Neural cell (in vitro differentiated cells): ENCODE measurements around the gene TMEM151A. TPM values are rescaled to one million over a fixed set of nuclear protein-coding genes. Genes with fewer than 3 reads are reported as not detected.

Experiments used
- H2AFZ ChIP-seq: fragments of 200-600, 300-800 bp; sonication (generic), shearing (Covaris generic); 2 replicates; pipeline ENCODE4 v1.6.0; 2014; ENCODE audit warnings: low read depth, mild to moderate bottlenecking, antibody characterized with exemption, low read length, moderate library complexity
- H3F3A ChIP-seq: fragments of 200-600 bp; shearing (Covaris generic); 2 replicates; pipeline ENCODE4 v1.6.1; 2016; ENCODE audit warnings: mild to moderate bottlenecking, moderate library complexity, mixed read lengths, antibody characterized with exemption, low read length; ENCODE audit not compliant: insufficient read depth, poor library complexity, severe bottlenecking
- H3K27ac ChIP-seq: fragments of 200-600, 300-800 bp; sonication (generic), shearing (Covaris generic); 2 replicates; pipeline ENCODE4 v1.5.1; 2014; ENCODE audit warnings: mild to moderate bottlenecking, low read length, moderate library complexity
- H3K27me3 ChIP-seq: fragments of 300-800, 200-600 bp; sonication (generic), shearing (Covaris generic); 2 replicates; pipeline ENCODE4 v1.6.0; 2014; ENCODE audit warnings: mild to moderate bottlenecking, low read depth, low read length, moderate library complexity; ENCODE audit not compliant: insufficient read depth
- H3K36me3 ChIP-seq: fragments of 300-800, 200-600 bp; sonication (generic), shearing (Covaris generic); 2 replicates; pipeline ENCODE4 v1.5.1; 2014; ENCODE audit warnings: mild to moderate bottlenecking, antibody characterized with exemption, low read length, moderate library complexity; ENCODE audit not compliant: insufficient read depth
- H3K4me2 ChIP-seq: fragments of 300-800, 200-600 bp; sonication (generic), shearing (Covaris generic); 2 replicates; pipeline ENCODE4 v1.6.0; 2014; ENCODE audit warnings: mild to moderate bottlenecking, low read length
- H3K4me3 ChIP-seq: fragments of 300-800, 200-600 bp; sonication (generic), shearing (Covaris generic); 2 replicates; pipeline ENCODE4 v1.5.1; 2014; ENCODE audit warnings: mild to moderate bottlenecking, low read length, moderate library complexity
- H3K79me2 ChIP-seq: fragments of 200-600 bp; shearing (Covaris generic); replicated peaks from 2 replicates; pipeline ENCODE4 v1.6.0; 2014; ENCODE audit warnings: mild to moderate bottlenecking, low read length, moderate library complexity; ENCODE audit not compliant: insufficient read depth
- H3K9ac ChIP-seq: fragments of 300-800, 200-600 bp; sonication (generic), shearing (Covaris generic); 2 replicates; pipeline ENCODE4 v1.6.1; 2016; ENCODE audit warnings: mild to moderate bottlenecking, low read length, mixed read lengths
- H3K9me2 ChIP-seq: fragments of 200-600 bp; shearing (Covaris generic); 2 replicates; pipeline ENCODE4 v1.6.1; 2016; ENCODE audit warnings: mild to moderate bottlenecking, low read length, mixed read lengths; ENCODE audit not compliant: insufficient read depth
- H3K9me3 ChIP-seq: fragments of 200-600, 300-800 bp; sonication (generic), shearing (Covaris generic); 2 replicates; pipeline ENCODE4 v1.6.1; 2016; ENCODE audit warnings: mild to moderate bottlenecking, mixed run types, low read length, moderate library complexity, mixed read lengths
- H4K20me1 ChIP-seq: fragments of 200-600 bp; shearing (Covaris generic); 2 replicates; pipeline ENCODE4 v1.6.1; 2016; ENCODE audit warnings: mild to moderate bottlenecking, mixed run types; ENCODE audit not compliant: insufficient read depth
- EP300 ChIP-seq: fragments of 450-650 bp; conservative IDR thresholded peaks from 2 replicates; pipeline ENCODE4 v1.6.1; 2014; ENCODE audit warnings: antibody characterized with exemption, mild to moderate bottlenecking, moderate library complexity; ENCODE audit not compliant: poor library complexity, severe bottlenecking
- EZH2 ChIP-seq: fragments of 200-600, 300-800 bp; shearing (Covaris generic), sonication (generic); IDR thresholded peaks from 2 replicates; pipeline ENCODE4 v1.6.1; 2014; ENCODE audit warnings: antibody characterized with exemption, low read length, borderline replicate concordance, mild to moderate bottlenecking; ENCODE audit not compliant: insufficient read depth, poor library complexity, severe bottlenecking
- MXI1 ChIP-seq: fragments of 450-650 bp; conservative IDR thresholded peaks from 2 replicates; pipeline ENCODE4 v1.6.1; 2014; ENCODE audit warnings: antibody characterized with exemption, mild to moderate bottlenecking; ENCODE audit not compliant: poor library complexity, severe bottlenecking
- POLR2AphosphoS5 ChIP-seq: IDR thresholded peaks from 2 replicates; pipeline ENCODE4 v1.6.1; 2012
- RAD21 ChIP-seq: fragments of 450-650 bp; conservative IDR thresholded peaks from 2 replicates; pipeline ENCODE4 v1.6.1; 2014; ENCODE audit warnings: antibody characterized with exemption, mild to moderate bottlenecking, moderate library complexity
- SMC3 ChIP-seq: fragments of 450-650 bp; conservative IDR thresholded peaks from 2 replicates; pipeline ENCODE4 v1.6.1; 2014; ENCODE audit warnings: antibody characterized with exemption, mild to moderate bottlenecking, moderate library complexity; ENCODE audit not compliant: poor library complexity
- TAF1 ChIP-seq: IDR thresholded peaks from 2 replicates; pipeline ENCODE4 v1.6.1; 2012; ENCODE audit warnings: low read depth
- polyA plus RNA-seq: library from polyadenylated mRNA; depleted of rRNA; stranded (reverse); fragments of >200 nt; gene quantifications from 2 replicates; pipeline ENCODE4 v1.2.3, GENCODE V29; 2014
- TF ChIP-seq, protein P1 (sequence below): IDR thresholded peaks from 2 replicates; pipeline ENCODE4 v1.6.1; 2012; ENCODE audit warnings: borderline replicate concordance
- TF ChIP-seq, protein P2 (sequence below): fragments of 450-650 bp; IDR thresholded peaks from 2 replicates; pipeline ENCODE4 v1.5.1; 2014; ENCODE audit warnings: antibody characterized with exemption, mild to moderate bottlenecking, moderate library complexity; ENCODE audit not compliant: poor library complexity, severe bottlenecking

TMEM151A gene
- polyA plus RNA-seq, 1 donor from 2014 or later = 5.3 TPM

DNA sequence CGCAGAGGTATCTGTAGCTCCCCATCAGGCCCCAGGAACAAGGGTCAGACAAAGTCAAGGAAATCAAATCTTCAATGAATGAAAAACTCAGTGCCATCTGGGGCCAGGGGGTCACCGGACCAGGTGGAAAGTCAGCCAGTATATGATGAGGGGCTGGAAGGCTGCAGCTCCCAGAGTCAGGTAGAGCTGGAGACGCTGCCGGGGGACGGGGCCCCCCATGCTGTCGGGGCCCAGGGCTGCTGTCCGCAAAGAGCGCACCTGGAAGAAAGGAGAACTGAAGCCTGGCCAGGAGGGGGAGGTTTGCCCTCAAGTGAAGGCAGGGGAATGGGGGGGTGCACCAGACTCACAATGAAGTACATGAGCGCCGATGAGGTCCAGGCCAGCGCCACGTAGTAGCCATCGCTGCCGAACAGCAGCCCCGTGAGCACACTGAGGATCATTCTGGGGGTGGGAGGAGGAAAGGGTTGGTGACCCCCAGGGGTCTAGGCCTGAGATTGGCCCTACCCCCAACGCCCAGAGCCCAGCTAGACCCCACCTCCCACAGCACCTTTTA is 7.1 kb upstream of the TMEM151A start:
- no peak overlapping the region for H3K4me3 ChIP-seq
- no peaks in the 10 kb centered on the region for H3F3A ChIP-seq
- H3K4me2 ChIP-seq = no peak overlapping the region
- H3K36me3 ChIP-seq = no peaks in the 10 kb centered on the region
- TF ChIP-seq EZH2 (no peak), POLR2AphosphoS5 (no peak), SMC3 (no peak), TAF1 (no peak), MXI1 (no peak), RAD21 (no peak)
- TF ChIP-seq, protein P1, sequence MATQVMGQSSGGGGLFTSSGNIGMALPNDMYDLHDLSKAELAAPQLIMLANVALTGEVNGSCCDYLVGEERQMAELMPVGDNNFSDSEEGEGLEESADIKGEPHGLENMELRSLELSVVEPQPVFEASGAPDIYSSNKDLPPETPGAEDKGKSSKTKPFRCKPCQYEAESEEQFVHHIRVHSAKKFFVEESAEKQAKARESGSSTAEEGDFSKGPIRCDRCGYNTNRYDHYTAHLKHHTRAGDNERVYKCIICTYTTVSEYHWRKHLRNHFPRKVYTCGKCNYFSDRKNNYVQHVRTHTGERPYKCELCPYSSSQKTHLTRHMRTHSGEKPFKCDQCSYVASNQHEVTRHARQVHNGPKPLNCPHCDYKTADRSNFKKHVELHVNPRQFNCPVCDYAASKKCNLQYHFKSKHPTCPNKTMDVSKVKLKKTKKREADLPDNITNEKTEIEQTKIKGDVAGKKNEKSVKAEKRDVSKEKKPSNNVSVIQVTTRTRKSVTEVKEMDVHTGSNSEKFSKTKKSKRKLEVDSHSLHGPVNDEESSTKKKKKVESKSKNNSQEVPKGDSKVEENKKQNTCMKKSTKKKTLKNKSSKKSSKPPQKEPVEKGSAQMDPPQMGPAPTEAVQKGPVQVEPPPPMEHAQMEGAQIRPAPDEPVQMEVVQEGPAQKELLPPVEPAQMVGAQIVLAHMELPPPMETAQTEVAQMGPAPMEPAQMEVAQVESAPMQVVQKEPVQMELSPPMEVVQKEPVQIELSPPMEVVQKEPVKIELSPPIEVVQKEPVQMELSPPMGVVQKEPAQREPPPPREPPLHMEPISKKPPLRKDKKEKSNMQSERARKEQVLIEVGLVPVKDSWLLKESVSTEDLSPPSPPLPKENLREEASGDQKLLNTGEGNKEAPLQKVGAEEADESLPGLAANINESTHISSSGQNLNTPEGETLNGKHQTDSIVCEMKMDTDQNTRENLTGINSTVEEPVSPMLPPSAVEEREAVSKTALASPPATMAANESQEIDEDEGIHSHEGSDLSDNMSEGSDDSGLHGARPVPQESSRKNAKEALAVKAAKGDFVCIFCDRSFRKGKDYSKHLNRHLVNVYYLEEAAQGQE = no peak
- peaks cover 8% of the 10 kb centered on the region for H4K20me1 ChIP-seq
- peaks cover 56% of the 10 kb centered on the region for H3K79me2 ChIP-seq
- no peaks in the 10 kb centered on the region for H3K9me2 ChIP-seq
- H2AFZ ChIP-seq = no peak overlapping the region
- no peak overlapping the region for H3K27ac ChIP-seq
- H3K9ac ChIP-seq = no peak overlapping the region
- no peaks in the 10 kb centered on the region for H3K27me3 ChIP-seq
- H3K9me3 ChIP-seq = no peaks in the 10 kb centered on the region

DNA sequence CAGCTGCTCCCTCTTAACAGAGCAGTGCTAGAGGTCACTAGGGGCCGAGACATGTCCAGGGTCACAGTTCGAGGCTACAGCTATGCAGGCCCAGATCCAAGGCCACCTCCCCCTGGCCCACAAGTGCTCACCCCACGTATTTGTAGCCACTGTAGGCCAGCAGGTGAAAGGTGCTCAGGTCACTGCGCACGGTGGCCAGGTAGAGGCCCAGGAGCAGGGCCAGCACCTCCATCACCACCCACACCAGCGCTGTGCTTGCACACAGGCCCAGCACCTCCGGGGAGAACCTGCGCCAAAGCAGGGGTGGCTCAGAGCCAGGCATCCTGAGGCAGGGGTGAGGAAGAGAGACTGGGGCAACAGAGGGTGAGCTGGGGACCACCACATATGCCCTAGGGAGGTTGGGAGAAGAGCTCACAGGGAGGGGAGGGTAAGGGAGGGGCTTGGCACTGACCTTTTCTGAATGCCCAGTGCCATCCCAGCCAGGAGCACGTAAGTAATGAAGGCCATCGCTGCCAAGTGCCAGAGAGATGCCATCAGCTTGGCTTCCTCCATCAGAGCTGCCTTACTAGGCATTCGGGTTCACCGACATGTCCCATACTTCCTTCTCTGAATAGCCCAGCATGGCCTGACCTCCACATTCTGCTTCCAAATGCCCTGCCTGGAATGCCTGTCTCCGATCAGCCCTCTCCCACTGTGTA is 6.3 kb upstream of the TMEM151A start:
- Histone ChIP-seq H3K9me3 (no peaks in the 10 kb centered on the region), H3K79me2 (peaks cover 49% of the 10 kb centered on the region), H3K27me3 (peaks cover 4% of the 10 kb centered on the region), H3K4me3 (no peak overlapping the region), H3K9me2 (no peaks in the 10 kb centered on the region), H3K4me2 (no peak overlapping the region), H3K27ac (no peak overlapping the region), H3K9ac (no peak overlapping the region), H4K20me1 (peaks cover 8% of the 10 kb centered on the region), H2AFZ (no peak overlapping the region), H3K36me3 (no peaks in the 10 kb centered on the region), H3F3A (no peaks in the 10 kb centered on the region)
- TF ChIP-seq MXI1 (no peak), SMC3 (no peak), EP300 (no peak), EZH2 (no peak), RAD21 (no peak), POLR2AphosphoS5 (no peak), TAF1 (no peak)
- TF ChIP-seq, protein P2, sequence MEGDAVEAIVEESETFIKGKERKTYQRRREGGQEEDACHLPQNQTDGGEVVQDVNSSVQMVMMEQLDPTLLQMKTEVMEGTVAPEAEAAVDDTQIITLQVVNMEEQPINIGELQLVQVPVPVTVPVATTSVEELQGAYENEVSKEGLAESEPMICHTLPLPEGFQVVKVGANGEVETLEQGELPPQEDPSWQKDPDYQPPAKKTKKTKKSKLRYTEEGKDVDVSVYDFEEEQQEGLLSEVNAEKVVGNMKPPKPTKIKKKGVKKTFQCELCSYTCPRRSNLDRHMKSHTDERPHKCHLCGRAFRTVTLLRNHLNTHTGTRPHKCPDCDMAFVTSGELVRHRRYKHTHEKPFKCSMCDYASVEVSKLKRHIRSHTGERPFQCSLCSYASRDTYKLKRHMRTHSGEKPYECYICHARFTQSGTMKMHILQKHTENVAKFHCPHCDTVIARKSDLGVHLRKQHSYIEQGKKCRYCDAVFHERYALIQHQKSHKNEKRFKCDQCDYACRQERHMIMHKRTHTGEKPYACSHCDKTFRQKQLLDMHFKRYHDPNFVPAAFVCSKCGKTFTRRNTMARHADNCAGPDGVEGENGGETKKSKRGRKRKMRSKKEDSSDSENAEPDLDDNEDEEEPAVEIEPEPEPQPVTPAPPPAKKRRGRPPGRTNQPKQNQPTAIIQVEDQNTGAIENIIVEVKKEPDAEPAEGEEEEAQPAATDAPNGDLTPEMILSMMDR = no peak
- TF ChIP-seq, protein P1 = no peak
